Upper lobe of left lung (tissue), 6 donors: ENCODE measurements around the gene SPANXN2. TPM values are rescaled to one million over a fixed set of nuclear protein-coding genes. Genes with fewer than 3 reads are reported as not detected.

Experiments
- ATAC-seq, 2 donors: fragments of 200-7000 bp; cut with Tn5 transposase; one replicate each; pipeline ENCODE4 v1.9.1; 2022; ENCODE audit warnings: mild to moderate bottlenecking in 2 of 2, moderate library complexity in 2 of 2; ENCODE audit not compliant: low FRiP score in 2 of 2
- DNase-seq, 2 donors: peaks; one replicate each; pipeline ENCODE4 v3.0.0-alpha.2; 2019 to 2020
- H3K27ac ChIP-seq, 4 donors: fragments of 200-600 bp; sonication (generic); one replicate each; pipeline ENCODE4 v1.5.1; 2016 to 2019
- H3K27me3 ChIP-seq, 4 donors: fragments of 200-600 bp; sonication (generic); one replicate each; pipeline ENCODE4 v1.5.1; 2017 to 2019
- H3K36me3 ChIP-seq, 4 donors: fragments of 200-600 bp; sonication (generic); one replicate each; pipeline ENCODE4 v1.5.1; 2016 to 2019
- H3K4me1 ChIP-seq, 4 donors: fragments of 200-600 bp; sonication (generic); one replicate each; pipeline ENCODE4 v1.5.1; 2018 to 2019
- H3K4me3 ChIP-seq, 4 donors: fragments of 200-600 bp; sonication (generic); one replicate each; pipeline ENCODE4 v1.5.1; 2017 to 2019; ENCODE audit warnings: mild to moderate bottlenecking in 2 of 4, moderate library complexity in 1 of 4
- H3K9me3 ChIP-seq, 4 donors: fragments of 200-600 bp; sonication (generic); one replicate each; pipeline ENCODE4 v1.5.1; 2018 to 2019
- EP300 ChIP-seq, 4 donors: sonication (generic); formaldehyde crosslinking; IDR thresholded peaks; one replicate each; pipeline ENCODE4 v1.5.1; 2017; ENCODE audit warnings: antibody characterized with exemption in 4 of 4, control low read depth in 2 of 4
- POLR2A ChIP-seq, 4 donors: fragments of 450-650 bp; IDR thresholded peaks; one replicate each; pipeline ENCODE4 v1.5.1; 2016 to 2017; ENCODE audit warnings: antibody characterized with exemption in 4 of 4, mild to moderate bottlenecking in 2 of 4
- POLR2AphosphoS5 ChIP-seq, 2 donors: sonication (generic); formaldehyde crosslinking; IDR thresholded peaks; one replicate each; pipeline ENCODE4 v1.5.1; 2017; ENCODE audit warnings: antibody characterized with exemption in 2 of 2
- WGBS, 2 donors: methylation state at CpG; one replicate each; pipeline ENCODE4 v1.1.5; 2017 to 2018; 5-methylcytosine and 5-hydroxymethylcytosine counted together
- total RNA-seq, 6 donors: library from RNA; depleted of rRNA in 4 of 6; stranded (reverse); fragments of >200 nt in 4 of 6; gene quantifications; one replicate each; pipeline versions ENCODE4 v1.1.0 to v1.2.1, GENCODE V29; 2016 to 2021
- TF ChIP-seq, protein P1 (sequence below), 6 experiments: fragments of 450-650 bp in 4 of 6; fragments of 200-600 bp in 2 of 6; sonication (generic) in 2 of 6; IDR thresholded peaks; one replicate each; pipeline ENCODE4 v1.5.1; 2016 to 2019; ENCODE audit warnings: antibody characterized with exemption in 6 of 6
- donor health status: DM: no; HTN: no; CAD: no; lungs with moderate emphysema.
- donor health status: DM: no; HTN: yes; CAD: no; lungs with severe emphysema.

The SPANXN2 gene
- total RNA-seq, 6 donors from 2014 or later: not detected

DNA sequence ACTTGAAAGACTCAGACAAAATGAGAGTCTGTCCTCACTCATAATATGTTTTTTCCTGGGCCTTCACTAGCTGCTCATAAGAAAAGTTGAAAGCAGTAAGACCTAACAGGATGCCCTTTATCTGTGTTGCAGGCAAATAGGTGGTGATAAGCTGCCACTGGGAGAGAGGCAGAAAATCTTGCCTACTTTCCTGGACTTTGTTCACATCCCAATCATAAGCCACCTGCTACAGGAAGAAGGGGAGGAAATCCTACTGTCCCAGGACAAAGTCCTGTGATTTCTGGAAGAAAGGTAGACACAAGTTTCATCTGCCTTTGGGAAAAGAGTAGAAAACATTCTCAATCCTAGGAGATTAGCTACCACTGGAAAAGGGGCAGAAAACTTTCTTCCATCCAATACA is 13.3 kb upstream of the SPANXN2 start:
- Histone ChIP-seq H3K27me3 (no peaks in the 10 kb centered on the region), H3K36me3 (no peaks in the 10 kb centered on the region), H3K4me1 (no peaks in the 10 kb centered on the region), H3K9me3 (no peaks in the 10 kb centered on the region), H3K4me3 (no peak overlapping the region), H3K27ac (no peak overlapping the region)
- DNase-seq: no peak
- TF ChIP-seq, protein P1, sequence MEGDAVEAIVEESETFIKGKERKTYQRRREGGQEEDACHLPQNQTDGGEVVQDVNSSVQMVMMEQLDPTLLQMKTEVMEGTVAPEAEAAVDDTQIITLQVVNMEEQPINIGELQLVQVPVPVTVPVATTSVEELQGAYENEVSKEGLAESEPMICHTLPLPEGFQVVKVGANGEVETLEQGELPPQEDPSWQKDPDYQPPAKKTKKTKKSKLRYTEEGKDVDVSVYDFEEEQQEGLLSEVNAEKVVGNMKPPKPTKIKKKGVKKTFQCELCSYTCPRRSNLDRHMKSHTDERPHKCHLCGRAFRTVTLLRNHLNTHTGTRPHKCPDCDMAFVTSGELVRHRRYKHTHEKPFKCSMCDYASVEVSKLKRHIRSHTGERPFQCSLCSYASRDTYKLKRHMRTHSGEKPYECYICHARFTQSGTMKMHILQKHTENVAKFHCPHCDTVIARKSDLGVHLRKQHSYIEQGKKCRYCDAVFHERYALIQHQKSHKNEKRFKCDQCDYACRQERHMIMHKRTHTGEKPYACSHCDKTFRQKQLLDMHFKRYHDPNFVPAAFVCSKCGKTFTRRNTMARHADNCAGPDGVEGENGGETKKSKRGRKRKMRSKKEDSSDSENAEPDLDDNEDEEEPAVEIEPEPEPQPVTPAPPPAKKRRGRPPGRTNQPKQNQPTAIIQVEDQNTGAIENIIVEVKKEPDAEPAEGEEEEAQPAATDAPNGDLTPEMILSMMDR (IDR thresholded peaks at IDR 0.05): no peak
- TF ChIP-seq POLR2AphosphoS5 (IDR thresholded peaks at IDR 0.05) (no peak), POLR2A (IDR thresholded peaks at IDR 0.05) (no peak), EP300 (IDR thresholded peaks at IDR 0.05) (no peak)
- ATAC-seq: no peak

DNA sequence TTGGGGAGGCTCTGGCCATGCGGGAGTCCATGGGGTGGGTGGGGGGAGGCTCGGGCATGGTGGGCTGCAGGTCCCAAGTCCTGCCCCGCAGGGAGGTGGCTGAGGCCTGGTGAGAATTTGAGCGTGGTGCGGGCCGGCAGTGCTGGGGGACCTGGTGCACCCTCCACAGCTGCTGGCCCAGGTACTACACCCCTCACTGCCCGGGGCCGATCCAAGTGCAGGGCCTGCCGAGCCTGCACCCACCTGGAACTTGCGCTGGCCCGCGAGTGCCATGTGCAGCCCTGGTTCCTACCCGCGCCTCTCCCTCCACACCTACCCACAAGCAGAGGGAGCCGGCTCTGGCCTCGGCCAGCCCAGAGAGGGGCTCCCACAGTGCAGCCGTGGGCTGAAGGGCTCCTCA is 5.7 kb upstream of the SPANXN2 start:
- no peaks in the 10 kb centered on the region for H3K27me3 ChIP-seq
- no peak overlapping the region for H3K4me3 ChIP-seq
- H3K9me3 ChIP-seq: peaks cover 0 to 10% (median 0%) of the 10 kb centered on the region in 4 donors
- DNase-seq (peak in 1 of 2 donors; percentile 37), ATAC-seq (peak in 1 of 2 donors; percentile 40)
- no peak overlapping the region for H3K27ac ChIP-seq
- H3K36me3 ChIP-seq: no peaks in the 10 kb centered on the region
- H3K4me1 ChIP-seq: no peaks in the 10 kb centered on the region
- 94% methylated on average over 17 of the region's 17 CpGs; no CpG with 5 or more reads in 1 of the 2 donors for WGBS, 2 donors
- TF ChIP-seq POLR2A (IDR thresholded peaks at IDR 0.05) (no peak), POLR2AphosphoS5 (IDR thresholded peaks at IDR 0.05) (no peak), EP300 (IDR thresholded peaks at IDR 0.05) (no peak)
- TF ChIP-seq, protein P1 (IDR thresholded peaks at IDR 0.05): no peak

DNA sequence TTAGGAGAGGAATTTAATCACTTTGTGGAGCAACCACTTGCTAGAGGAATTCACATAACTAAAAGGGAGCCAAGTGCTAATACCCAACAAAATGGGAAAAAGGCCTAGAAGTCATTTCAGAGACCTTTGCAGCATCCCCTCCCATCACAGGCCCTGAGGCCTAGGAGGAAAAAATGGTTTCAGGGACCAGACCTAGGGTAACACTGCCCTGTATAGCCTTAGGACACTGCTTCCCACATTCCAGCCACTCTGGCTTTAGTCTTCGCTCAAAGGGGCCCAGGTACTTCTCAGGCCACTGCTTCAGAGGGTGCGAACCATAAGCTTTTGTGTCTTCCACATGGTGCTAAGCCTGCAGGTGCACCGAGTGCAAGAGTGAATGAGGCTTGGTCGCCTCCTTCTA is 19.1 kb downstream of the SPANXN2 start:
- TF ChIP-seq, protein P1 (IDR thresholded peaks at IDR 0.05): no peak
- no peak for TF ChIP-seq POLR2AphosphoS5 (IDR thresholded peaks at IDR 0.05)
- no peak for TF ChIP-seq EP300 (IDR thresholded peaks at IDR 0.05)
- TF ChIP-seq POLR2A (IDR thresholded peaks at IDR 0.05): no peak
- DNase-seq (no peak), ATAC-seq (no peak)
- H3K27me3 ChIP-seq: no peaks in the 10 kb centered on the region
- peaks cover 0 to 11% (median 0%) of the 10 kb centered on the region in 4 donors for H3K9me3 ChIP-seq
- no peak overlapping the region for H3K4me3 ChIP-seq
- no peaks in the 10 kb centered on the region for H3K4me1 ChIP-seq
- H3K27ac ChIP-seq: no peak overlapping the region
- 68 to 80% methylated on average over 1 to 4 of the region's 4 CpGs for WGBS, 2 donors
- no peaks in the 10 kb centered on the region for H3K36me3 ChIP-seq

DNA sequence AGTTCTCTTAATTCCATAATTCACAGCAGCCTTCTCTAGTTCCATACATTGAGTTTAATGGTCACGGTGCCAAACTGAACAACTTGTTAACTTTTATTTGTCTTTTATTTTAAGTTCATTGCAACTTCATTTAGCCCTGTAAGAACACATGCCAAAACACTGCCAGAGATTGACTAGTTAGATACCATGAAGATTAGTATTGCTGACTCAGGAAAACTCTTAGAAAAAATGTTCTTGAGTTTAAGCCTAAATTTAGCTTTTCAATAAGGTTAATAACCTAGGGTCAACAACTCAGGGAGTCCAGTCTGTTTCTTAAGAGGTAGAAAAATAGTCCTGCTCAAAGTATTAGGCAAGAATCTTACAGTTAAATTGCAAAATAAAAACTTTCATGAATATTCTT is 25.7 kb downstream of the SPANXN2 start:
- Histone ChIP-seq H3K27ac (no peak overlapping the region), H3K27me3 (no peaks in the 10 kb centered on the region), H3K9me3 (no peaks in the 10 kb centered on the region), H3K4me1 (no peaks in the 10 kb centered on the region), H3K36me3 (no peaks in the 10 kb centered on the region), H3K4me3 (no peak overlapping the region)
- 61 to 89% methylated on average over 1 of the region's 1 CpG for WGBS, 2 donors
- ATAC-seq (no peak), DNase-seq (no peak)
- no peak for TF ChIP-seq POLR2A (IDR thresholded peaks at IDR 0.05)
- no peak for TF ChIP-seq EP300 (IDR thresholded peaks at IDR 0.05)
- TF ChIP-seq, protein P1 (IDR thresholded peaks at IDR 0.05): no peak
- TF ChIP-seq POLR2AphosphoS5 (IDR thresholded peaks at IDR 0.05): no peak

DNA sequence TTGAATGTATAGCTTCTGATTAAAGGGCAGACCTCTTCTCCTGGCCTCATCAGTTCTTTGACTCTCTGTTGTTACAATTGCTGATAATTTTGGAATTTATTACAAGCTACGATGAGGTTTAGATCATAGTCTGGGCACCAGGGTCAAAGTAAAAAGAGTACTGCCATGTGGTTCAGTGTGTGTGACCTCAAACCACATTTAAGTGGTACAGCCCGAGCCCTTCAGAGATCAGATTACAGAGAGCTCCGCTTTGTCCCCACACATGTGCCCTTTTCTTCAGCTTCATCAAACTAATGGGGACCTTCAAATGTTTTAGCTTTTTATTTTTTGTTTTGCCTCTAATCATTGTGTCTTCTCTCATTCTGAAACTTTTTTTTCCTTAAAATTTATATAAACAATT is 37.1 kb downstream of the SPANXN2 start:
- ATAC-seq (no peak), DNase-seq (no peak)
- Histone ChIP-seq H3K27ac (no peak overlapping the region), H3K4me3 (no peak overlapping the region), H3K4me1 (no peaks in the 10 kb centered on the region), H3K27me3 (no peaks in the 10 kb centered on the region), H3K36me3 (no peaks in the 10 kb centered on the region), H3K9me3 (no peaks in the 10 kb centered on the region)
- WGBS, 2 donors: 55 to 57% methylated on average over 3 of the region's 3 CpGs
- TF ChIP-seq, protein P1 (IDR thresholded peaks at IDR 0.05): no peak
- TF ChIP-seq POLR2AphosphoS5 (IDR thresholded peaks at IDR 0.05) (no peak), POLR2A (IDR thresholded peaks at IDR 0.05) (no peak), EP300 (IDR thresholded peaks at IDR 0.05) (no peak)
